ENCODE measurements around the gene CLK2. TPM values are rescaled to one million over a fixed set of nuclear protein-coding genes. Genes with fewer than 3 reads are reported as not detected.

The CLK2 gene
- total RNA-seq, 1 experiment from 2014 or later: 72.6 TPM

DNA sequence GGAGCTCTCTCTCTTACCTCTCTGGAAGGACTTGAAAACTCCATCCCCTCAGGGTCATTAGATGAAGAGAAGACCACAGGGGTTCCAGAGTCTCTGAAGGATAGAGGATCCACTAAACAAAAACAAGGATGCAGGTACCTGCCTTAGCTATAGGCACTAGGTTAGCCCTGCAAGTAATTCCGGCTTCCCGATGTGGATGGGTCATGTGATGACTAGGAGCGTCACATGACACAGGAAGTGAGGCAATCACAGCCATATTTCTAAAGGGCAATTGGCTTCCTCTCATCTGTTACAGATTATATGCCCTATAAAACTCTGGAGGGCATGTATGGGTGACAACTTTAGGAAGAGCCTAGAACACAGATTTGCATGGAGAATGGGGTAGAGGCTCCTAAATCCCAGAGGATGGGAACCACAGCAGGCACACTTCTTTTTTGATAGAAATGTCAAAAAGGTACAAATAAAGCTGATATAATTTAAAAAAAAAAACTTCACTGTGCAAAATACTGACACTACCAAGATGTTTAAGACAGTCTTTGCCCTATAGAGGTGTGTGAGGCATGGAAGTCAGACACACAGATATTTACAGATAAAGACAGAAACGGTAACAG, 32.1 kb downstream of the CLK2 start (continued):
- TF ChIP-seq, protein P1, sequence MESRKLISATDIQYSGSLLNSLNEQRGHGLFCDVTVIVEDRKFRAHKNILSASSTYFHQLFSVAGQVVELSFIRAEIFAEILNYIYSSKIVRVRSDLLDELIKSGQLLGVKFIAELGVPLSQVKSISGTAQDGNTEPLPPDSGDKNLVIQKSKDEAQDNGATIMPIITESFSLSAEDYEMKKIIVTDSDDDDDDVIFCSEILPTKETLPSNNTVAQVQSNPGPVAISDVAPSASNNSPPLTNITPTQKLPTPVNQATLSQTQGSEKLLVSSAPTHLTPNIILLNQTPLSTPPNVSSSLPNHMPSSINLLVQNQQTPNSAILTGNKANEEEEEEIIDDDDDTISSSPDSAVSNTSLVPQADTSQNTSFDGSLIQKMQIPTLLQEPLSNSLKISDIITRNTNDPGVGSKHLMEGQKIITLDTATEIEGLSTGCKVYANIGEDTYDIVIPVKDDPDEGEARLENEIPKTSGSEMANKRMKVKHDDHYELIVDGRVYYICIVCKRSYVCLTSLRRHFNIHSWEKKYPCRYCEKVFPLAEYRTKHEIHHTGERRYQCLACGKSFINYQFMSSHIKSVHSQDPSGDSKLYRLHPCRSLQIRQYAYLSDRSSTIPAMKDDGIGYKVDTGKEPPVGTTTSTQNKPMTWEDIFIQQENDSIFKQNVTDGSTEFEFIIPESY (IDR thresholded peaks at IDR 0.05; ENCODE audit: extremely low read depth, insufficient replicate concordance, low read length): no peak

DNA sequence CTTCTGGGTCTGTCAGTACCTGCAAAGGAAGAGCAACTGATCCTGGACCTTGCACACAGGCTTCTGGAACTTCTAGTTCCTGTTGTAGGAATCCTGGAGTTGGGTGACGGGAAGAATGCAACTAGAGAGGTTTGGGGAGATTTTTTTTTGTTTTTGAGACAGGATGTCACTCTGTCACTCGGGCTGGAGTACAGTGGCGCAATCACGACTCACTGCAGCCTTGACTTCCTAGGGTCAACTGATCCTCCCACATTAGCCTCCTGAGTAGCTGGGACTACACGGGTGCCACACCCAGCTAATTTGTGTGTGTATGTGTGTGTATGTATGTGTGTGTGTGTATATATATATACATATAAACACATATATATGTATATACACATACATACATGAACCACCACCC, 36.9 kb downstream of the CLK2 start:
- no peaks in the 10 kb centered on the region for H4K20me1 ChIP-seq (ENCODE audit: insufficient read depth)
- H3K79me2 ChIP-seq (ENCODE audit: insufficient read depth, low read length): no peaks in the 10 kb centered on the region
- no peak for ATAC-seq
- no peak overlapping the region for H3K4me3 ChIP-seq (replicated peaks in 1 of 2; ENCODE audit: low read depth in 1 of 2, low read length in 2 of 2)
- intact Hi-C loops (cut with micrococcal nuclease): no loop called here
- no peak overlapping the region for H3K9ac ChIP-seq (ENCODE audit: low read length)
- no peak for DNase-seq (ENCODE audit: low read depth, low spot score)
- no peaks in the 10 kb centered on the region for H3K36me3 ChIP-seq (ENCODE audit: control insufficient read depth in 1 of 2, insufficient read depth in 2 of 2, low read length in 2 of 2)
- H2AFZ ChIP-seq (ENCODE audit: low read depth, low read length, poor library complexity, severe bottlenecking): no peak overlapping the region
- POLR2A ChIA-PET: no interaction called here
- H3K27me3 ChIP-seq (ENCODE audit: insufficient read depth, low read length): no peaks in the 10 kb centered on the region
- no peak overlapping the region for H3K27ac ChIP-seq (ENCODE audit: low read depth, low read length)
- RAD21 ChIA-PET (ENCODE audit: low non-redundant PET in 1 of 2, low total read pairs in 2 of 2, uncharacterized antibody in 2 of 2, unreplicated experiment in 2 of 2): no interaction called here
- H3K4me2 ChIP-seq (ENCODE audit: low read length): no peak overlapping the region
- no TSS peak for BruUV-seq (replicated peaks)
- CTCF ChIA-PET: no interaction called here
- H3K9me2 ChIP-seq (ENCODE audit: insufficient read depth): no peaks in the 10 kb centered on the region
- no peaks in the 10 kb centered on the region for H3K9me3 ChIP-seq (ENCODE audit: control insufficient read depth in 1 of 2, insufficient read depth in 1 of 2, low read depth in 1 of 2, low read length in 2 of 2)
- peaks cover 3 to 8% of the 10 kb centered on the region in 2 experiments; a peak in 3 of 4 replicates for H3K4me1 ChIP-seq (ENCODE audit: control insufficient read depth in 1 of 2, insufficient read depth in 2 of 2, low read length in 2 of 2)
- TF ChIP-seq, protein P2, sequence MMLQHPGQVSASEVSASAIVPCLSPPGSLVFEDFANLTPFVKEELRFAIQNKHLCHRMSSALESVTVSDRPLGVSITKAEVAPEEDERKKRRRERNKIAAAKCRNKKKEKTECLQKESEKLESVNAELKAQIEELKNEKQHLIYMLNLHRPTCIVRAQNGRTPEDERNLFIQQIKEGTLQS (IDR thresholded peaks at IDR 0.05): no peak
- TF ChIP-seq ZFX (IDR thresholded peaks at IDR 0.05): no peak
- TF ChIP-seq, protein P3, sequence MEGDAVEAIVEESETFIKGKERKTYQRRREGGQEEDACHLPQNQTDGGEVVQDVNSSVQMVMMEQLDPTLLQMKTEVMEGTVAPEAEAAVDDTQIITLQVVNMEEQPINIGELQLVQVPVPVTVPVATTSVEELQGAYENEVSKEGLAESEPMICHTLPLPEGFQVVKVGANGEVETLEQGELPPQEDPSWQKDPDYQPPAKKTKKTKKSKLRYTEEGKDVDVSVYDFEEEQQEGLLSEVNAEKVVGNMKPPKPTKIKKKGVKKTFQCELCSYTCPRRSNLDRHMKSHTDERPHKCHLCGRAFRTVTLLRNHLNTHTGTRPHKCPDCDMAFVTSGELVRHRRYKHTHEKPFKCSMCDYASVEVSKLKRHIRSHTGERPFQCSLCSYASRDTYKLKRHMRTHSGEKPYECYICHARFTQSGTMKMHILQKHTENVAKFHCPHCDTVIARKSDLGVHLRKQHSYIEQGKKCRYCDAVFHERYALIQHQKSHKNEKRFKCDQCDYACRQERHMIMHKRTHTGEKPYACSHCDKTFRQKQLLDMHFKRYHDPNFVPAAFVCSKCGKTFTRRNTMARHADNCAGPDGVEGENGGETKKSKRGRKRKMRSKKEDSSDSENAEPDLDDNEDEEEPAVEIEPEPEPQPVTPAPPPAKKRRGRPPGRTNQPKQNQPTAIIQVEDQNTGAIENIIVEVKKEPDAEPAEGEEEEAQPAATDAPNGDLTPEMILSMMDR (IDR thresholded peaks at IDR 0.05 in 2 of 3, conservative IDR thresholded peaks at IDR 0.05 in 1 of 3; ENCODE audit: borderline replicate concordance in 1 of 3, insufficient read depth in 1 of 3, low read depth in 2 of 3, low read length in 2 of 3): no peak
- TF ChIP-seq, protein P4, sequence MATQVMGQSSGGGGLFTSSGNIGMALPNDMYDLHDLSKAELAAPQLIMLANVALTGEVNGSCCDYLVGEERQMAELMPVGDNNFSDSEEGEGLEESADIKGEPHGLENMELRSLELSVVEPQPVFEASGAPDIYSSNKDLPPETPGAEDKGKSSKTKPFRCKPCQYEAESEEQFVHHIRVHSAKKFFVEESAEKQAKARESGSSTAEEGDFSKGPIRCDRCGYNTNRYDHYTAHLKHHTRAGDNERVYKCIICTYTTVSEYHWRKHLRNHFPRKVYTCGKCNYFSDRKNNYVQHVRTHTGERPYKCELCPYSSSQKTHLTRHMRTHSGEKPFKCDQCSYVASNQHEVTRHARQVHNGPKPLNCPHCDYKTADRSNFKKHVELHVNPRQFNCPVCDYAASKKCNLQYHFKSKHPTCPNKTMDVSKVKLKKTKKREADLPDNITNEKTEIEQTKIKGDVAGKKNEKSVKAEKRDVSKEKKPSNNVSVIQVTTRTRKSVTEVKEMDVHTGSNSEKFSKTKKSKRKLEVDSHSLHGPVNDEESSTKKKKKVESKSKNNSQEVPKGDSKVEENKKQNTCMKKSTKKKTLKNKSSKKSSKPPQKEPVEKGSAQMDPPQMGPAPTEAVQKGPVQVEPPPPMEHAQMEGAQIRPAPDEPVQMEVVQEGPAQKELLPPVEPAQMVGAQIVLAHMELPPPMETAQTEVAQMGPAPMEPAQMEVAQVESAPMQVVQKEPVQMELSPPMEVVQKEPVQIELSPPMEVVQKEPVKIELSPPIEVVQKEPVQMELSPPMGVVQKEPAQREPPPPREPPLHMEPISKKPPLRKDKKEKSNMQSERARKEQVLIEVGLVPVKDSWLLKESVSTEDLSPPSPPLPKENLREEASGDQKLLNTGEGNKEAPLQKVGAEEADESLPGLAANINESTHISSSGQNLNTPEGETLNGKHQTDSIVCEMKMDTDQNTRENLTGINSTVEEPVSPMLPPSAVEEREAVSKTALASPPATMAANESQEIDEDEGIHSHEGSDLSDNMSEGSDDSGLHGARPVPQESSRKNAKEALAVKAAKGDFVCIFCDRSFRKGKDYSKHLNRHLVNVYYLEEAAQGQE (IDR thresholded peaks at IDR 0.05; ENCODE audit: low read depth): no peak
- no peak for TF ChIP-seq POLR2A (IDR thresholded peaks at IDR 0.05; ENCODE audit: borderline replicate concordance, extremely low read depth, insufficient read depth, insufficient read length)
- TF ChIP-seq SP1 (IDR thresholded peaks at IDR 0.05; ENCODE audit: low read depth): no peak
- TF ChIP-seq, protein P5, sequence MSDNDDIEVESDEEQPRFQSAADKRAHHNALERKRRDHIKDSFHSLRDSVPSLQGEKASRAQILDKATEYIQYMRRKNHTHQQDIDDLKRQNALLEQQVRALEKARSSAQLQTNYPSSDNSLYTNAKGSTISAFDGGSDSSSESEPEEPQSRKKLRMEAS (IDR thresholded peaks at IDR 0.05): no peak
- no peak for TF ChIP-seq TCF7L2 (IDR thresholded peaks at IDR 0.05; ENCODE audit: borderline replicate concordance, extremely low read depth, insufficient read depth, insufficient read length)
- TF ChIP-seq SIN3A (IDR thresholded peaks at IDR 0.05; ENCODE audit: low read depth): no peak
- no peak for TF ChIP-seq POLR2AphosphoS5 (IDR thresholded peaks at IDR 0.05; ENCODE audit: low read depth, low read length)
- no peak for TF ChIP-seq JUND (IDR thresholded peaks at IDR 0.05)
- TF ChIP-seq EGR1 (IDR thresholded peaks at IDR 0.05; ENCODE audit: low read depth): no peak
- no peak for TF ChIP-seq CBX3 (IDR thresholded peaks at IDR 0.05; ENCODE audit: low read depth)
- no peak for TF ChIP-seq EZH2phosphoT487 (IDR thresholded peaks at IDR 0.05; ENCODE audit: borderline replicate concordance)
- TF ChIP-seq EZH2 (IDR thresholded peaks at IDR 0.05): no peak
- TF ChIP-seq YY1 (IDR thresholded peaks at IDR 0.05; ENCODE audit: extremely low read depth, insufficient replicate concordance, low read depth, low read length): no peak
